Common myeloid progenitor, CD34-positive (primary cell): ENCODE measurements around the gene ZC3H8.

Experiments used
- CTCF ChIA-PET: fragments of 350-600 bp; sonication (Branson Sonifier 250); formaldehyde crosslinking; loops from one replicate; lab custom pipeline; 2021; ENCODE audit warnings: antibody characterized with exemption; lab: Charles Lee
- POLR2A ChIA-PET: fragments of 350-600 bp; sonication (Branson Sonifier 250); formaldehyde crosslinking; loops from one replicate; lab custom pipeline; 2021; ENCODE audit warnings: antibody characterized with exemption; lab: Charles Lee
- DNase-seq, 3 donors: peaks; one replicate each; pipeline versions ENCODE4 v3.0.0 to v3.0.0-alpha.2; 2013
- H3K27ac ChIP-seq, 2 experiments: 1 replicate in 1 of 2; 2 replicates in 1 of 2; pipeline ENCODE4 v1.7.0; 2013; ENCODE audit warnings: inconsistent platforms in 2 of 2, low read length in 2 of 2, mild to moderate bottlenecking in 2 of 2, low read depth in 1 of 2, moderate library complexity in 1 of 2; ENCODE audit not compliant: severe bottlenecking in 2 of 2, insufficient read depth in 1 of 2, poor library complexity in 1 of 2
- H3K27me3 ChIP-seq, 5 experiments: replicated peaks in 2 of 5; 1 replicate in 3 of 5; 2 replicates in 2 of 5; pipeline versions ENCODE4 v1.6.1 to v1.7.0; 2013; ENCODE audit warnings: low read length in 4 of 5, mild to moderate bottlenecking in 2 of 5, moderate library complexity in 2 of 5, inconsistent platforms in 1 of 5; ENCODE audit not compliant: insufficient read depth in 5 of 5, control insufficient read depth in 4 of 5
- H3K36me3 ChIP-seq, 4 experiments: 1 replicate in 2 of 4; 2 replicates in 2 of 4; pipeline versions ENCODE4 v1.6.1 to v1.7.0; 2013; ENCODE audit warnings: low read length in 3 of 4, control low read depth in 1 of 4, mild to moderate bottlenecking in 1 of 4; ENCODE audit not compliant: control insufficient read depth in 4 of 4, insufficient read depth in 4 of 4
- H3K4me1 ChIP-seq, 4 experiments: 1 replicate in 3 of 4; 2 replicates in 1 of 4; pipeline versions ENCODE4 v1.6.1 to v1.7.1; 2013; ENCODE audit warnings: low read length in 3 of 4, mild to moderate bottlenecking in 3 of 4, control low read depth in 1 of 4, inconsistent platforms in 1 of 4, moderate library complexity in 1 of 4; ENCODE audit not compliant: control insufficient read depth in 4 of 4, insufficient read depth in 4 of 4; ENCODE audit errors: control extremely low read depth in 1 of 4
- H3K4me3 ChIP-seq, 7 experiments: 1 replicate in 4 of 7; 2 replicates in 3 of 7; pipeline versions ENCODE4 v1.5.1 to v1.7.0; 2013; ENCODE audit warnings: mild to moderate bottlenecking in 7 of 7, low read length in 6 of 7, moderate library complexity in 6 of 7, inconsistent platforms in 2 of 7, low read depth in 2 of 7, control low read depth in 1 of 7; ENCODE audit not compliant: insufficient read depth in 4 of 7, control insufficient read depth in 1 of 7; ENCODE audit errors: extremely low read depth in 1 of 7
- H3K9me3 ChIP-seq, 5 experiments: 1 replicate in 4 of 5; 2 replicates in 1 of 5; pipeline versions ENCODE4 v1.6.1 to v1.7.1; 2013; ENCODE audit warnings: low read length in 4 of 5, mild to moderate bottlenecking in 2 of 5, inconsistent platforms in 1 of 5, low read depth in 1 of 5, moderate library complexity in 1 of 5; ENCODE audit not compliant: control insufficient read depth in 4 of 5, insufficient read depth in 2 of 5; ENCODE audit errors: control extremely low read depth in 1 of 5
- WGBS: methylation state at CpG from one replicate; pipeline ENCODE4 v1.1.5; 2013; ENCODE audit not compliant: insufficient coverage; 5-methylcytosine and 5-hydroxymethylcytosine counted together

ZC3H8 gene

GRCh38 chr2:112182581-112183034 is 72.2 kb downstream of the ZC3H8 start:
- 86% methylated on average over 15 of the region's 17 CpGs for WGBS
- Histone ChIP-seq H3K27ac (no peak overlapping the region), H3K4me3 (no peak overlapping the region), H3K36me3 (no peaks in the 10 kb centered on the region), H3K9me3 (peaks cover 0 to 9% (median 0%) of the 10 kb centered on the region in 5 experiments), H3K4me1 (peaks cover 0 to 13% (median 10%) of the 10 kb centered on the region in 4 experiments), H3K27me3 (peaks cover 0 to 34% (median 13%) of the 10 kb centered on the region in 5 experiments)
- ChIA-PET CTCF (interaction anchor here (0.8 to 1.2 kb wide), 3 partner anchors 12 to 45 kb away, joined by 3 read pairs; no protein-coding TSS in a partner anchor), POLR2A (no interaction called here)
- DNase-seq = no peak

- Histone ChIP-seq H3K9me3 (peaks cover 0 to 3% (median 0%) of the 10 kb centered on the region in 5 experiments), H3K4me3 (peak overlapping the region in 2 of 7 experiments; percentile 53 to 57), H3K4me1 (peaks cover 0 to 13% (median 9%) of the 10 kb centered on the region in 4 experiments), H3K36me3 (no peaks in the 10 kb centered on the region), H3K27ac (no peak overlapping the region), H3K27me3 (peaks cover 0 to 34% (median 13%) of the 10 kb centered on the region in 5 experiments)
- DNase-seq = peak in 2 of 3 donors; percentile 28 to 48
- WGBS = 28% methylated on average over 39 of the region's 54 CpGs
- POLR2A ChIA-PET = no interaction called here
- CTCF ChIA-PET = interaction anchor here (0.5 to 1.2 kb wide), 4 partner anchors 31 to 370 kb away, joined by 3 read pairs; no protein-coding TSS in a partner anchor
Measured at GRCh38 chr2:112181571-112182290, 73.1 kb downstream of the ZC3H8 start.

GRCh38 chr2:112175958-112176573 is 78.8 kb downstream of the ZC3H8 start:
- POLR2A ChIA-PET = no interaction called here
- peaks cover 0 to 3% (median 0%) of the 10 kb centered on the region in 5 experiments for H3K9me3 ChIP-seq
- DNase-seq = no peak
- H3K27me3 ChIP-seq = peaks cover 0 to 17% (median 3%) of the 10 kb centered on the region in 5 experiments
- no peaks in the 10 kb centered on the region for H3K4me1 ChIP-seq
- H3K4me3 ChIP-seq = no peak overlapping the region
- H3K36me3 ChIP-seq = no peaks in the 10 kb centered on the region
- H3K27ac ChIP-seq = no peak overlapping the region
- whole genome bisulfite sequencing = 100% methylated on average over 4 of the region's 7 CpGs
- CTCF ChIA-PET = interaction anchor here (0.6 kb wide), 1 partner anchor 34 kb away, joined by 3 read pairs; no protein-coding TSS in a partner anchor

- 100% methylated on average over 2 of the region's 3 CpGs for WGBS
- Histone ChIP-seq H3K27me3 (peaks cover 0 to 12% (median 0%) of the 10 kb centered on the region in 5 experiments), H3K36me3 (no peaks in the 10 kb centered on the region), H3K27ac (no peak overlapping the region), H3K9me3 (peaks cover 0 to 3% (median 0%) of the 10 kb centered on the region in 5 experiments), H3K4me1 (no peaks in the 10 kb centered on the region), H3K4me3 (no peak overlapping the region)
- ChIA-PET POLR2A (no interaction called here), CTCF (no interaction called here)
- no peak for DNase-seq
Measured at GRCh38 chr2:112175333-112175732, 79.5 kb downstream of the ZC3H8 start.

GRCh38 chr2:112174383-112174782 is 80.5 kb downstream of the ZC3H8 start:
- 44% methylated on average over 2 of the region's 4 CpGs for WGBS
- POLR2A ChIA-PET = no interaction called here

GRCh38 chr2:112173646-112174319 is 81.1 kb downstream of the ZC3H8 start:
- H3K9me3 ChIP-seq = no peaks in the 10 kb centered on the region
- no peak overlapping the region for H3K27ac ChIP-seq
- CTCF ChIA-PET = interaction anchor here (0.9 kb wide), 1 partner anchor 10 kb away, joined by 3 read pairs; no protein-coding TSS in a partner anchor
- POLR2A ChIA-PET = no interaction called here
- no peaks in the 10 kb centered on the region for H3K36me3 ChIP-seq
- WGBS = over 99% methylated on average over 11 of the region's 11 CpGs
- no peaks in the 10 kb centered on the region for H3K4me1 ChIP-seq
- peaks cover 0 to 4% (median 0%) of the 10 kb centered on the region in 5 experiments for H3K27me3 ChIP-seq
- H3K4me3 ChIP-seq = no peak overlapping the region
- DNase-seq = no peak

More at GRCh38 chr2:112174383-112174782, 80.5 kb downstream of the ZC3H8 start:
- Histone ChIP-seq H3K4me1 (no peaks in the 10 kb centered on the region), H3K36me3 (no peaks in the 10 kb centered on the region), H3K4me3 (no peak overlapping the region), H3K27me3 (peaks cover 0 to 5% (median 0%) of the 10 kb centered on the region in 5 experiments), H3K9me3 (peaks cover 0 to under 1% (median 0%) of the 10 kb centered on the region in 5 experiments), H3K27ac (no peak overlapping the region)
- CTCF ChIA-PET = interaction anchor here (0.9 kb wide), 1 partner anchor 11 kb away, joined by 3 read pairs; no protein-coding TSS in a partner anchor
- no peak for DNase-seq
